ENCODE results near the gene FBN1.

FBN1 gene

DNA sequence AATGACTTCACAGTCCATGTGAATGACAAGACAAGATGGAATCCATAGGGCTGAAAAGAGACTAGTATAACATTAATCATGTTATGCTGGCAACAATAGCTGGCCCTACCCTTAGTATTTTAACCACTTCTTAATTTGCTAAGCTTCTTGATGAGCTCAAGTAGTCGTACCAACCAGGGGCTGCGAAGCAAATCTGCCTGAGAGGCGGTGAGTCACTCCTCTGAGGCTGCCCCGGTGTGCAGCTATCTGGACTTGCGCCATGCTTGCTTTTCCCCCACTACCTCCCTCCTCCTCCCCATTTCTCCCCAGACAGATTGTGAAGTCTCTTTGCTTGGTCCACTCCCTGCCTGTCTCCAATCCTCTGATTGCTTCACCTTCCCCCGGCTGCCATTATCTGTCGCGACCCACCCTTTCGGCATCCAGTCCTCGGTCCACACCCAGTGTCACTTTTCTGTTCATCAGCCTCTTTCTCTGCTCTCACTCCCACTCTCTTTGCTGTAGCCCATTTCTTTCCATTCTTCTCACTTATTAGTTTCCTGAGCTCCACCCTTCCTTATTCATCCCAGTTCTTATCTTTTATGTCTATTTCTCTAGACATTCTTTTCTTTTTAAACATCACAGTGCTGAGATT, 271.6 kb downstream of the FBN1 start:
- H3K9ac ChIP-seq = no peak overlapping the region
- H3K4me1 ChIP-seq = no peaks in the 10 kb centered on the region
- no peak overlapping the region for H3K4me3 ChIP-seq
- H3K27me3 ChIP-seq = no peaks in the 10 kb centered on the region
- no peak overlapping the region for H3K4me2 ChIP-seq
- H4K20me1 ChIP-seq = no peaks in the 10 kb centered on the region
- H3K27ac ChIP-seq = no peak overlapping the region
- H3K9me3 ChIP-seq = peaks cover 32% of the 10 kb centered on the region
- H3K36me3 ChIP-seq = no peaks in the 10 kb centered on the region
- no peak for TF ChIP-seq Cebpa-rat (IDR thresholded peaks at IDR 0.05)

- Histone ChIP-seq H3K4me2 (no peak overlapping the region), H3K4me3 (no peak overlapping the region), H3K36me3 (no peaks in the 10 kb centered on the region), H4K20me1 (no peaks in the 10 kb centered on the region), H3K9me3 (peaks cover 21% of the 10 kb centered on the region), H3K9ac (no peak overlapping the region), H3K27me3 (no peaks in the 10 kb centered on the region), H3K4me1 (no peaks in the 10 kb centered on the region), H3K27ac (no peak overlapping the region)
- no peak for TF ChIP-seq Cebpa-rat (IDR thresholded peaks at IDR 0.05)
Observed at GRCh38 chr15:48371961-48372360, 273.5 kb downstream of the FBN1 start.

DNA sequence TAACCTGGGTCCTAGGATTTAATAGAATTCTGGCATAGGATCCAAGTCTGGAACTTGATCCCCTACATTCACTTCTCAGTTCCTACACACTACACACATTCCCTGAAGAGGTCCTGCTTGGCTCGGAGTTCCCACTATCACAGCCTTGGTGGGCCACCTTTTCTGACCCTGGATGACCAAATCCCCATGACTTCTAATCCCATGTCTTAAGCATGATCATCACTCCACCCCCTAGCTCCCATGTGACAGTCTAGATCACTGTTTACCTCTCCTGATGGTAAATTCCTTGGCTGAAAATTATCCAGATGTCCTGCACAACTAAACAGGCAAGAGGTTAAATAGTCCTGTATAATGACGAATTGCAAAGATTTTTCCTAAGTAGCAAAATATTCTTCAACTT, 274.0 kb downstream of the FBN1 start:
- no peak for TF ChIP-seq Cebpa-rat (IDR thresholded peaks at IDR 0.05)
- Histone ChIP-seq H4K20me1 (no peaks in the 10 kb centered on the region), H3K27me3 (no peaks in the 10 kb centered on the region), H3K9ac (no peak overlapping the region), H3K4me2 (no peak overlapping the region), H3K9me3 (peaks cover 17% of the 10 kb centered on the region), H3K27ac (no peak overlapping the region), H3K36me3 (no peaks in the 10 kb centered on the region), H3K4me1 (no peaks in the 10 kb centered on the region), H3K4me3 (no peak overlapping the region)

GRCh38 chr15:48370460-48370859, 275.0 kb downstream of the FBN1 start:
- no peak overlapping the region for H3K27ac ChIP-seq
- H3K9me3 ChIP-seq = peaks cover 6% of the 10 kb centered on the region
- TF ChIP-seq Cebpa-rat (IDR thresholded peaks at IDR 0.05) = no peak
- H3K4me3 ChIP-seq = no peak overlapping the region
- H3K4me1 ChIP-seq = no peaks in the 10 kb centered on the region
- no peaks in the 10 kb centered on the region for H3K27me3 ChIP-seq
- H4K20me1 ChIP-seq = no peaks in the 10 kb centered on the region
- H3K4me2 ChIP-seq = no peak overlapping the region
- no peaks in the 10 kb centered on the region for H3K36me3 ChIP-seq
- no peak overlapping the region for H3K9ac ChIP-seq

- no peaks in the 10 kb centered on the region for H3K36me3 ChIP-seq
- H3K4me2 ChIP-seq = no peak overlapping the region
- TF ChIP-seq Cebpa-rat (IDR thresholded peaks at IDR 0.05) = no peak
- H3K9me3 ChIP-seq = no peaks in the 10 kb centered on the region
- H3K27me3 ChIP-seq = no peaks in the 10 kb centered on the region
- H3K4me3 ChIP-seq = no peak overlapping the region
- H3K27ac ChIP-seq = no peak overlapping the region
- no peak overlapping the region for H3K9ac ChIP-seq
- no peaks in the 10 kb centered on the region for H3K4me1 ChIP-seq
- no peaks in the 10 kb centered on the region for H4K20me1 ChIP-seq
Observed at GRCh38 chr15:48367483-48367882, 278.0 kb downstream of the FBN1 start.

DNA sequence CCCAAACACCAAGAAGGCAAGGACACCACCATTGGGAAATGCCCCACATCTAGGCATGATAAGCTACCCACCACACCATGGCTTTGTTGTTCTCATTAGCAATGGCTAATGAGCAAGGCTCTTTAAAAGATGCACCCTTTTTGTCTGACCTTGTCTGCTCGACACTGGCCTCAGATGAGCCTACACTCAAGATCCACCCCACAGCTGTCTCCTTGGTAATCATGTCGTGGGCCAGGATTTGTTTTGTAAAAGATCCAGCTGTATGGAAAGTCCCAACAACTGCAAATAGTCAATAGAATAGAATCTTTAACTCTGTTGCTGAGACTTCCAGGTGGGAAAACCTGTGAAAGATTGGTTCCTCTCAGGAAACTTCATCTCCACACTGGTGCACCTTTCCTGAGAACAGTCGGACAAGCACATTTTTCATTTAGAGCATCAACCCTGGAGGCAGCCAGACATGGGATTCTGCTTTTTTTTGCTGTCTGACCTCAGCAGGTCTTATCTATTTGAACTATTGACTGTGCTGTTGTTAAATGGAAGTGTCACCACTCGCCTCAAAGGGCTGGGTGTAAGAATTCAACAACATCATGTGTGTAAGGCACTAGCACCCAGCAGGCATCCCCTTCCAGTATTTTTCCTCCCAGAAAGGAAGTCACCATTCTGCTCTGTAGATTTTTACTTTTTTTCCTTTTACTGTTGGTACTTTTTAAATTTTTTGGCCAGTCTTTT, 278.8 kb downstream of the FBN1 start:
- no peaks in the 10 kb centered on the region for H3K4me1 ChIP-seq
- no peak overlapping the region for H3K4me2 ChIP-seq
- no peaks in the 10 kb centered on the region for H4K20me1 ChIP-seq
- H3K27me3 ChIP-seq = no peaks in the 10 kb centered on the region
- no peak overlapping the region for H3K4me3 ChIP-seq
- H3K9ac ChIP-seq = no peak overlapping the region
- no peaks in the 10 kb centered on the region for H3K36me3 ChIP-seq
- no peaks in the 10 kb centered on the region for H3K9me3 ChIP-seq
- no peak for TF ChIP-seq Cebpa-rat (IDR thresholded peaks at IDR 0.05)
- no peak overlapping the region for H3K27ac ChIP-seq

GRCh38 chr15:48365575-48365974, 279.9 kb downstream of the FBN1 start:
- Histone ChIP-seq H4K20me1 (no peaks in the 10 kb centered on the region), H3K4me3 (no peak overlapping the region), H3K9ac (no peak overlapping the region), H3K27me3 (no peaks in the 10 kb centered on the region), H3K36me3 (no peaks in the 10 kb centered on the region), H3K4me1 (no peaks in the 10 kb centered on the region), H3K4me2 (no peak overlapping the region), H3K9me3 (no peaks in the 10 kb centered on the region), H3K27ac (no peak overlapping the region)
- no peak for TF ChIP-seq Cebpa-rat (IDR thresholded peaks at IDR 0.05)

- no peak overlapping the region for H3K4me2 ChIP-seq
- no peak overlapping the region for H3K4me3 ChIP-seq
- no peaks in the 10 kb centered on the region for H3K27me3 ChIP-seq
- no peak overlapping the region for H3K27ac ChIP-seq
- TF ChIP-seq Cebpa-rat (IDR thresholded peaks at IDR 0.05) = no peak
- no peaks in the 10 kb centered on the region for H3K36me3 ChIP-seq
- no peaks in the 10 kb centered on the region for H4K20me1 ChIP-seq
- peaks cover 8% of the 10 kb centered on the region for H3K4me1 ChIP-seq
- H3K9me3 ChIP-seq = no peaks in the 10 kb centered on the region
- no peak overlapping the region for H3K9ac ChIP-seq
Observed at GRCh38 chr15:48363474-48363873, 282.0 kb downstream of the FBN1 start.

GRCh38 chr15:48361685-48362084, 283.8 kb downstream of the FBN1 start:
- no peaks in the 10 kb centered on the region for H4K20me1 ChIP-seq
- no peaks in the 10 kb centered on the region for H3K27me3 ChIP-seq
- H3K27ac ChIP-seq = no peak overlapping the region
- H3K4me3 ChIP-seq = no peak overlapping the region
- no peak overlapping the region for H3K9ac ChIP-seq
- no peak for TF ChIP-seq Cebpa-rat (IDR thresholded peaks at IDR 0.05)
- no peaks in the 10 kb centered on the region for H3K9me3 ChIP-seq
- no peak overlapping the region for H3K4me2 ChIP-seq
- H3K36me3 ChIP-seq = no peaks in the 10 kb centered on the region
- H3K4me1 ChIP-seq = peaks cover 9% of the 10 kb centered on the region

DNA sequence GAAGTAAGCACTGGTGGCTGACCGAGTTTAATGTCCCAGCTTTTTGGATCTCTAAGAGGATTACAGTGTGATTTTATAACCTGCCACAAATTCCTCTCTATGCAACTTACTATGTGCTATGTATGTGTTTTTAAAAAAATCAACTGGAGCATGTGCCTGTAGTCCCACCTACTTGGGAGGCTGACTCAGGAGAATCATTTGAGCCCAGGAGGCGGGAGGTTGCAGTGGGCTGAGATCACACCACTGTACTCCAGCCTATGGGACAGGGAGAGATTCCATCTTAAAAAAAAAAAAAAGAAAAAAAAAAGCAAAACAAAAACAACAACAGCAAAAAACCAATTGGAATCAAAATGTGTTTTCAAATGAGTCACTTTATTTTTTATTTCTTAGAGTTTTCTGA, 284.7 kb downstream of the FBN1 start:
- Histone ChIP-seq H3K9me3 (no peaks in the 10 kb centered on the region), H3K27ac (no peak overlapping the region), H3K4me2 (no peak overlapping the region), H4K20me1 (no peaks in the 10 kb centered on the region), H3K9ac (no peak overlapping the region), H3K27me3 (no peaks in the 10 kb centered on the region), H3K36me3 (no peaks in the 10 kb centered on the region), H3K4me1 (peaks cover 9% of the 10 kb centered on the region), H3K4me3 (no peak overlapping the region)
- no peak for TF ChIP-seq Cebpa-rat (IDR thresholded peaks at IDR 0.05)

Measured in BLaER1 (cell line).